Colon (tissue), 2 donors: ENCODE measurements around the gene IRF9.

Source experiments
- FAIRE-seq: peaks from 2 replicates; lab custom pipeline; 2012; peaks lifted over from hg19 to GRCh38; lab: Jason Lieb, UNC
- donor health status: control.
- donor health status: control.

IRF9 gene

GRCh38 chr14:24132061-24132685 lies 28.9 kb upstream of the IRF9 start:
- no peak for FAIRE-seq

- no peak for FAIRE-seq
Measured at GRCh38 chr14:24132976-24133375, 28.1 kb upstream of the IRF9 start.

DNA sequence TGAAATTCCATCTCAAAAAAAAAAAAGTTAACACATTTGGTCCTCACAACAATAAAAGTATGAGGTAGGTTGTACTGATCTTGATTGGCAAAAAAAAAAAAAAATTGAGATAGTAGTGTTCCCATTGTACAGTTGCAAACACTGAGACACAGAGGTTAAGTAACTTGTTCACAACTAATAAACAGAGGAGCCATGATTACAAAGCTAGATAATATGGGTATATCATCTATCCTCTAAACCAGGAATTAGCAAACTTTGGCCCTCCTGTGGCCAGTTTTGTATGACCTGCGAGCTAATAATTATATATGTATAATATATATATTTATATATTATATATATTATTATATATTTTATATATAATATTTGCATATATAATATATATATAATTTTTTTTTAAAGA lies 27.3 kb upstream of the IRF9 start:
- FAIRE-seq: no peak

DNA sequence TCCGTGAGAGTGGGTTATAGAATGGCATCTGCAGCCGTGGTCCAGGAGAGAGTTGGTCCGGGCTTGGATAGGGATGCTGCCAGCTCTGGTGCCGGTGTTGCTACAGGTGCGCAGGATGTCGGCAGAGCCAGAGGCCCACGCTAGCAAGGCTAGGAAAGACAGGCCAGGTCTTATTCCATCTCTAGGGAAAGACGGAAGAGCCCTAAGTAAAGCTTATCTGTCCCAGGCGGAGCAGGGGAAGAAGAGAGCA lies 25.6 kb upstream of the IRF9 start:
- FAIRE-seq: no peak

- FAIRE-seq: no peak
Measured at GRCh38 chr14:24135834-24136683, 25.0 kb upstream of the IRF9 start, which contains the start of gene PSME1. PSME1 (plus strand) TSS chr14:24136194; CDS start chr14:24136263, 69 bp downstream.

DNA sequence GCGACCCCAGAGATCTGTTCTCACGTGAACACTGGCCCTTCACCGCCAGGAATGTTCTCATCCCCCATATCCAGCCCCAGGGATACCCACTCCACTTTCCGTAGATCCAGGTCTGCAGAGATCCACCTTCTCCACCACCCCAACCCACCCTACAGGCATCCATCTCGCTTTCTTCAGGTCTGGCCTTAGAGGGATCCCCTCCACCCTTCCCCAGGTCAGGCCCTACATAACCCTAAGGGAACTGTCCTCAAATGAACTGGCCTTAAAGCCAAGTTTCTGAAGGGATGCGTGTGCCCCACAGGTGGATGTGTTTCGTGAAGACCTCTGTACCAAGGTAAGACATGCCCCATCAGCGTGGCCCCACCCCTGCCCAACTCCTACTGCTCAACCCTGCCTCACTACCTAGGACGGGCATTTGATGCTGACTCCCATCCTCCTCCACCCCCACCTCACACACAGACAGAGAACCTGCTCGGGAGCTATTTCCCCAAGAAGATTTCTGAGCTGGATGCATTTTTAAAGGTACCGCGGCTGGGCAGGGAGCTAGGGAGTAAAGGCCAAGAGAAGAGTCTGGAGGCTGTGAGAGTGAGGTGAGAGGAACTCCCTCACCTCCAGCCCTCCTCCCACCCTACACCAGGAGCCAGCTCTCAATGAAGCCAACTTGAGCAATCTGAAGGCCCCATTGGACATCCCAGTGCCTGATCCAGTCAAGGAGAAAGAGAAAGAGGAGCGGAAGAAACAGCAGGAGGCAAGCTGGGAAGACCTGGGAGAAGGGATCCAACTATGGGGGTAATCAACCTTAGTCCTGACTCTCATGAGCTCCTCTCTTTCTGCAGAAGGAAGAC lies 24.2 kb upstream of the IRF9 start:
- no peak for FAIRE-seq

DNA sequence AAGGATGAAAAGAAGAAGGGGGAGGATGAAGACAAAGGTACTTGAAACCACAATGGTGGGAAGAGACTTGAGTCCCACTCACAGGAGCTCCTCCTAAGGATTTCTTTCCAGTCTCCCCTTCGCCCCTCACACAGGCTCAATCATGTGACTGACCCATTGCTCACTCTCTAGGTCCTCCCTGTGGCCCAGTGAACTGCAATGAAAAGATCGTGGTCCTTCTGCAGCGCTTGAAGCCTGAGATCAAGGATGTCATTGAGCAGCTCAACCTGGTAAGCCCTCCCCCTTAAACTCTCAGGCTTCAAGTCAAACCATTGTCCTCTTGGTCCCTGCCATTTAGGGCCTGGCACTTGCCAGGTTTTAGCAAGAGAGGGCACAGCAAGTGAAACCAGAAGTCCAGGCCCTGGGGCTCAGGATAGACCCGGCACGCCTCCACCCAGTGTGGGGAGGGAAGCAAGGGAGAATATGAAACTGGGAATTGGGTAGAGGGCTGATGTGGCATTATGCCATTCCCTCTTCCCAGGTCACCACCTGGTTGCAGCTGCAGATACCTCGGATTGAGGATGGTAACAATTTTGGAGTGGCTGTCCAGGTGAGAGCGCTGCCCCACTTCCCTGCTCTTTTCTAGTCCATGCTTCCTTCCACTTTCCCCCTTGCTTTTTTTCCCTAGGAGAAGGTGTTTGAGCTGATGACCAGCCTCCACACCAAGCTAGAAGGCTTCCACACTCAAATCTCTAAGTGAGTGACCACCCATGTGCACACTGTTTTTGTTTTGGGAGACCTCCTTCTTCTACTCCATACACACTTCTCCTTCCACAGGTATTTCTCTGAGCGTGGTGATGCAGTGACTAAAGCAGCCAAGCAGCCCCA lies 23.3 kb upstream of the IRF9 start:
- no peak for FAIRE-seq

DNA sequence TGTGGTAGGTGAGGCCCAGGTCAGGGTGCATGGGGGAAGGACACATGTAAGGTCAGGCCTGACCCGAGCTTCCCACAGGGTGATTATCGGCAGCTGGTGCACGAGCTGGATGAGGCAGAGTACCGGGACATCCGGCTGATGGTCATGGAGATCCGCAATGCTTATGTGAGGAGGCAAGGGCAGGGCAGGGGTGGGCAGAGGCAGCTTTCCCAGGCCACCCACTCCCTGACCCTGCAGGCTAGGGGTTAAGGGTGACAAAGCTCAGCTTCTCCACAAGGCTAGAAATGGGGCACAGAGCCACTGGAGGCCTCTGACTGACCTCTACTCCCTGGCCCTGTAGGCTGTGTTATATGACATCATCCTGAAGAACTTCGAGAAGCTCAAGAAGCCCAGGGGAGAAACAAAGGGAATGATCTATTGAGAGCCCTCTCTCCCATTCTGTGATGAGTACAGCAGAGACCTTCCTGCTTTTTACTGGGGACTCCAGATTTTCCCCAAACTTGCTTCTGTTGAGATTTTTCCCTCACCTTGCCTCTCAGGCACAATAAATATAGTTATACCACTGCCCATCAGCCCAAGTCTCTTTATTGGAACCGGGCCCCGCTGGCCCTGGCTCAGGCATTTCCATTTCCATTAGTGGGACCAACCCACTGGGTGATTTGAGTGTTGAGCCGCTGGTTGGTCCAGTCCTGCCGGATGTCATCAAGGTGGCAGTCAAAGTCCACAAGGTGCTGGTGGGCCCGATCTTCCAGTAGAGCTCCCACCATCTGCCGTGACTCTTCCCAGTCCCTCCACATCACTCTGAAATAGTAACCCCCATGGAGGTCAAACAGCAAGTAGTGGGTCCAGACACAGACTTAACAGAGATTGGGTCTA lies 22.4 kb upstream of the IRF9 start:
- FAIRE-seq: no peak

DNA sequence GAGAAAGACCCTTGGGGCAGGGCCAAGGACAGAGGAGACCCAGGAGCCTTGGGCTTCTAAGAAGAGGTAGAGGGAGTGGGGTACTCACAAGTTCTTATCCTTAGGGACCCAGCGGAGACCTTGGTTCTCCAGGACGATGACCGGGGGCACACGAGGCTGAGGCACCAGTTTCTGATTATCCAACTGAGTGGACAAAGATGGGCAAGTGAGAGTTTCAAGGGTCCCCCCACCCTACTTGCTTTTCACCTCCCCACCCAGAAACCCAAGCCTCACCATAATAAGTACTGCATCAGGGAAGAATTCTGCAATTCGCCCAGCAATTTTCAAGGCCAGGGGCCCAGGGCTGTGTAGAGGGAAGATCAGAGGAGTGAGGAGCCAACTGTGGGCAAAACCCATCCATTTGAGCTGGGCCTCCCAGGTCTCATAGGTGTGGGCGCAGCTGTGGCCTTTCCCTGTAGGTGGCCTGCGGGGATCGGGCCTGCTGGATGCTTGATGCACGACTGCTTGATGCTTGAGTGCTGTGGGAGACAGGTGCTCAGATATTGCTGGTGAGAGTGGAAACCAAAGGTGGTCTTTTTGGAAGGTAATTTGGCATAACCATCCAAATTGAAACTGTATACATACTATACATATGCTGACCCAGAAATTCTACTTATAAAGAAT lies 21.7 kb upstream of the IRF9 start:
- no peak for FAIRE-seq

- no peak for FAIRE-seq
Measured at GRCh38 chr14:24141097-24141880, 19.8 kb upstream of the IRF9 start, which contains the start of gene EMC9. EMC9 (minus strand) TSS chr14:24141591; CDS start chr14:24141304, 287 bp downstream.

GRCh38 chr14:24143511-24143910 lies 17.6 kb upstream of the IRF9 start:
- no peak for FAIRE-seq

GRCh38 chr14:24144451-24144850 lies 16.6 kb upstream of the IRF9 start:
- no peak for FAIRE-seq

DNA sequence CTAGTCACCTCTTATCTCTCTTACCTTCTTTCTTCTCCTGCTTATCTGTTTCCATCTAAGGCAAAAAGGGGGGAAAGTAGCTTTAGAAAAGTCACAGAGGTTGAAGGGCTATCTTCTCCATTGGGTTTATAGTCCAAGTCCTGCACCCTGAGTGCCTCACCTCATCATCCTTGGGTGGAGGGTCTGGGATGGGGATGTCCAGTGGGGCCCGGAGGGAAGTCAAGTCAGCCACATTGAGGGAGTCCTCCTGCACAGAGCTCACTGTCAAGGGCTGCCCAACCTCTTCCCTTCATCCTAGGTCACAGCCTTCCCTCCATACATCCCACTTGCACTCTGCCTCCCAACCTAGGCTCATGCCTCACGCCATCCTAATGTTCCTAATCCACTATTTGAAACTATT lies 15.8 kb upstream of the IRF9 start:
- FAIRE-seq: no peak

DNA sequence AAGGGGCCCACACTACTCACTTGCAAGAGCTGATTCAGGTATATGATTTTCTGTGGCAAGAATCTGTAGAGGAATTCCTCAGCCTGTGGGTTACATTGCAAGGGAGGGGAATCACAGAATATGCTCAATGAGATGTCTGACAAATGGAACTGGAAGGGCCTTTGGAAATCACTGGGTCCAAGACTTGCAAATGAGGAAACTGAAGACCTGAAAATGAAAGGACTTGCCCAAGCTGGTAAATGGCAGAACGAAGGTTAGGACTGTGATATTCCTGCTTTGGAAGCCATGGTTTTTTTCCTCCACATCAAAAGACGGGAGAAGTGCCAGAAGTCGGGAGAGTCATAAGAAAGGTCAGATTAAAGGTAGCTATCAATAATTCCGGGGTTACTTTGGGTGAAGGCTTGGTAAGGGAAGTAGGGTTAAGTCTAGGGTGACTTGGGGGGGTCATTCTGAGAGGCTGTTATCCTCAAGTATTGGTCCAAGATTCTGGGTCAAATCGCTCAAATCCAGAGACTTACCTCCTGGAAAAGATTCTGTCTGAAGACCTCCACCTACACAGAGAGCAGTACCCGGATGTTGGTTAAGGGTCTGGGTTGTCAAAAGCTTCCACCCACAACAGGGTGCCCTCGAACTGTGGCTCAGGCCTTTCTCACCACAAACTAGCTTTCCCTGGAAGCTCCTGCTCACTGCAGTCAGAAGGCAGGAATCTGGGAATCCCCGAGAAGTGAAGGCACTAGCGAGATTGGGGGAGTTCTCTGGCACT lies 15.2 kb upstream of the IRF9 start:
- no peak for FAIRE-seq

DNA sequence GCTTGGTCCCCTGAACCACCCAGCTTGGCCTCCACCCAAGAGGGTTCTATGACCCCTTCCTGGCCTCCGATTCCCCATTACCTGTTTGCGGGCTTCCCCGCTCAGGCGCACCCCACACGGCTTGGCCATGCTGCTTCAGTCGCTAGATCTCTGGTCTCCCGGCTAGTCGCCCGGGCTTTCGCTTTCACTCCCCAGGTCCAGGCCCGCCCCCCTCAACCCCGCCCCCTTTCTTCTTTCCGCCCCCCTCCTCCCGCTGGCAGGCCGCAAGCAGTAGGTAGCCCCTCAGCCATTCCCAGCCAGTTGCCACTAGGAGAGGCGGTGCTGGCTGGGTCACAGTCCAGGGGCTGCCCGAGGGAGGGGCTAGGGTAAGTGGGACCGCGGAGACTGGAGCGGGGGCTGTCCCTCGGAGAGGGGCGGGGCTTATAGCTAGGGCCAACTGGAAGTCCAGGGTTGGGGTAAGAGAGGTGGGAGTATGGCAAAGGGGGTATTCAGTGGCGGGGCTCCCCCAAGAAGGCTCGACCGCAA lies 14.6 kb upstream of the IRF9 start, which contains the start of gene PSME2:
PSME2 (minus strand) TSS at position 158 of the 525 bp plus-strand sequence; CDS start at position 129, 29 bp downstream.
- FAIRE-seq: no peak

DNA sequence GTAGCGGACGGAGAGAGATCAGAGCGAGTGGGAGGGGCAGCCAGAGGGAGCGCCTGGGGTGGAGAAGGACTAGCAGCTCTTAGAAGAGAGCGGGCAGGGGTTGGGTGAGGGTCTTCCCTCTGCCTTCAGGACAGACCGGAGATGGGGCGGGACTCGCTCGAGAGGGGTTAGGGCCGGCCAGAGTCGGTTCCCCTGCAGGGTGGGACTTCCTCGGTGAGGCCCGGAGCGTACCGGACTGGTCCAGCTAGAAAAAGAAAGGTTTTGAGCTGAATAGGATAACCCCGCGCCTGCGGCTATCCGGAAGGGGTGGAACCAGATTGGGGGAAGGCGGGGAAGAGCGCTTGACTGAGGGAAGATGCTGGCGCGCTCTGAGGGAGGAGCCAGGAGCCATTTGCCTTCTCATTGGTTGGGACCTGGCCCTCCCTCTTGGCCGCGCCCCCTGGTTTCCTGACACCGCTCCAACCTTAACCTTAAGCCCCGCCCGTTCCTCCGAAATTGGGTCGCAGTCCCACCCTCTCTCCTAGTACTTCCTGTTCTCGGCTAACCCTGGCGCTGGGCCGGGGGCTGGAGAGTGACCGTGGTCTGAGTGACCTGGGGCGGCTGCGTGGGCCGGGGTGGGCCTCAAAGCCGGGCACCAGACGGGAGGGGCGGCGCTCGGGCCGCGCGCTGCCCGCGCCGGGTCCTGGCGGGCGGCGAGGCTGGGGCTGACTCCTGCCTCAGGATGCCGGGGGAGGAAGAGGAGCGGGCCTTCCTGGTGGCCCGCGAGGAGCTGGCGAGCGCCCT lies 13.9 kb upstream of the IRF9 start, which contains the start of gene RNF31:
RNF31 (plus strand) TSS at position 521 of the 783 bp plus-strand sequence; CDS start at position 722, 201 bp downstream.
- no peak for FAIRE-seq

DNA sequence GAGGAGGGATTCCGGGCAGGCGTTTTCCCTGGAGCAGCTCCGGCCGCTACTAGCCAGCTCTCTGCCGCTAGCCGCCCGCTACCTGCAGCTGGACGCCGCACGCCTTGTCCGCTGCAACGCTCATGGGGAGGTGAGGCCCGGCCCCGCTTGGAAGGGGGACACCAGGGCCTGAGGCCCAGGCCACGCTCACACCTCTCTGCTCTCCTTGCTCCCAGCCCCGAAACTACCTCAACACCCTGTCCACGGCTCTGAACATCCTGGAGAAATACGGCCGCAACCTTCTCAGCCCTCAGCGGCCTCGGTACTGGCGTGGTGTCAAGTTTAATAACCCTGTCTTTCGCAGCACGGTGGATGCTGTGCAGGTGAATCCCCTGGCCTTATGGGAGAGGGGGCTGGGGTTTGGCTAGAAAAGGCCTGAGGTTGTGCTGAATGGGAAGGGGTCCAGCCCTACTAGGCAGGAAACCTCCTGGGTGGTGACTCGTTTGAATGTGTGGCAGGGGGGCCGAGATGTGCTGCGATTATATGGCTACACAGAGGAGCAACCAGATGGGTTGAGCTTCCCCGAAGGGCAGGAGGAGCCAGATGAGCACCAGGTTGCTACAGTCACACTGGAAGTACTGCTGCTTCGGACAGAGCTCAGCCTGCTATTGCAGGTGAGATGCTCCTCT lies 13.2 kb upstream of the IRF9 start:
- no peak for FAIRE-seq
